ENCODE measurements around the gene SHB. TPM values are rescaled to one million over a fixed set of nuclear protein-coding genes. Genes with fewer than 3 reads are reported as not detected.

Gene SHB
- polyA plus RNA-seq, 2 of the 4 experiments (the other 2 are of a cell fraction): 15.4 to 22.0 TPM

DNA sequence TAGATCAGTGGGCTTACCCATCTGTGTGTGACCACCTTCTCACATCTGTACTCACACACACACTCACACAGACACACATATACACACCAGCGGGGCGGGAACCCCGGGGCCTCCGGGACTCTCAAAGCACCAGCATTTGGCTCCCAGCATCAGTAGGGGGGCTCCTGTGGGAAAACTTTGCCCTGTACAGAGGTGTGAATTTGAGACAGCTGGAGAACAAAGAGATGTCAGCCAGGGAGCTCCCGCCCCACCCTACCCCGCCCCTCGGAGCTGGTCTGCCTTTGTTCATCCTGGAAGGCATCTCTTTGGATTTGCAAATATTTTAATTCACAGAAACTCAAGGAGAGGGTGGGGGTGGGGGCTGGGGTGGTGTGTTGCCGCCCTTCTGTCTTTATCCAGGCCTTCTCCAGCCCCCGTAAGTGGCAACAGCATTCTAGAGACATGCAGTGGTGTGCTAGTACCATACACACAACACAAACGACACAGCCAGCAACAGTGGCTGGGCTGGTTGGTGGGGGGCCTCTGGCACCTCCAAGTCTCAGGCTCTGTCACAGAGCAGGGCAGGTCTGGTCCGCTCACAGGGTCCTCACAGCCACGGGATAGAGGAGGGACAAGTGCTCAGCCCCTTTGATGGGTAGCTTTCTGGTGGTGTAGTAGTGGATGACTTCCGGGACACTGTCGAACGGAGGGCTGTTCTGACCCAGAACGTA, 149.6 kb downstream of the SHB start:
- FAIRE-seq: no peak
- no peak for DNase-seq (ENCODE audit: low read depth in 1 of 2, low spot score in 1 of 2)
- H3K4me2 ChIP-seq: no peak overlapping the region
- H3K4me1 ChIP-seq: peaks cover 17% of the 10 kb centered on the region; the same call in 2 of the 3 replicates
- TF ChIP-seq TFCP2L1 (CRISPR knock-in tag; IDR thresholded peaks at IDR 0.05): no peak
- TF ChIP-seq, protein P1, sequence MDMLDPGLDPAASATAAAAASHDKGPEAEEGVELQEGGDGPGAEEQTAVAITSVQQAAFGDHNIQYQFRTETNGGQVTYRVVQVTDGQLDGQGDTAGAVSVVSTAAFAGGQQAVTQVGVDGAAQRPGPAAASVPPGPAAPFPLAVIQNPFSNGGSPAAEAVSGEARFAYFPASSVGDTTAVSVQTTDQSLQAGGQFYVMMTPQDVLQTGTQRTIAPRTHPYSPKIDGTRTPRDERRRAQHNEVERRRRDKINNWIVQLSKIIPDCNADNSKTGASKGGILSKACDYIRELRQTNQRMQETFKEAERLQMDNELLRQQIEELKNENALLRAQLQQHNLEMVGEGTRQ (IDR thresholded peaks at IDR 0.05): no peak
- TF ChIP-seq FOSB (CRISPR knock-in tag; IDR thresholded peaks at IDR 0.05): no peak
- TF ChIP-seq, protein P2, sequence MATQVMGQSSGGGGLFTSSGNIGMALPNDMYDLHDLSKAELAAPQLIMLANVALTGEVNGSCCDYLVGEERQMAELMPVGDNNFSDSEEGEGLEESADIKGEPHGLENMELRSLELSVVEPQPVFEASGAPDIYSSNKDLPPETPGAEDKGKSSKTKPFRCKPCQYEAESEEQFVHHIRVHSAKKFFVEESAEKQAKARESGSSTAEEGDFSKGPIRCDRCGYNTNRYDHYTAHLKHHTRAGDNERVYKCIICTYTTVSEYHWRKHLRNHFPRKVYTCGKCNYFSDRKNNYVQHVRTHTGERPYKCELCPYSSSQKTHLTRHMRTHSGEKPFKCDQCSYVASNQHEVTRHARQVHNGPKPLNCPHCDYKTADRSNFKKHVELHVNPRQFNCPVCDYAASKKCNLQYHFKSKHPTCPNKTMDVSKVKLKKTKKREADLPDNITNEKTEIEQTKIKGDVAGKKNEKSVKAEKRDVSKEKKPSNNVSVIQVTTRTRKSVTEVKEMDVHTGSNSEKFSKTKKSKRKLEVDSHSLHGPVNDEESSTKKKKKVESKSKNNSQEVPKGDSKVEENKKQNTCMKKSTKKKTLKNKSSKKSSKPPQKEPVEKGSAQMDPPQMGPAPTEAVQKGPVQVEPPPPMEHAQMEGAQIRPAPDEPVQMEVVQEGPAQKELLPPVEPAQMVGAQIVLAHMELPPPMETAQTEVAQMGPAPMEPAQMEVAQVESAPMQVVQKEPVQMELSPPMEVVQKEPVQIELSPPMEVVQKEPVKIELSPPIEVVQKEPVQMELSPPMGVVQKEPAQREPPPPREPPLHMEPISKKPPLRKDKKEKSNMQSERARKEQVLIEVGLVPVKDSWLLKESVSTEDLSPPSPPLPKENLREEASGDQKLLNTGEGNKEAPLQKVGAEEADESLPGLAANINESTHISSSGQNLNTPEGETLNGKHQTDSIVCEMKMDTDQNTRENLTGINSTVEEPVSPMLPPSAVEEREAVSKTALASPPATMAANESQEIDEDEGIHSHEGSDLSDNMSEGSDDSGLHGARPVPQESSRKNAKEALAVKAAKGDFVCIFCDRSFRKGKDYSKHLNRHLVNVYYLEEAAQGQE (IDR thresholded peaks at IDR 0.05): no peak
- no peak for TF ChIP-seq NR3C1 (IDR thresholded peaks at IDR 0.05)
- no peak for TF ChIP-seq EP300 (IDR thresholded peaks at IDR 0.05)
- TF ChIP-seq JUN (IDR thresholded peaks at IDR 0.05): no peak
- H3K9me3 ChIP-seq: no peaks in the 10 kb centered on the region
- no peak overlapping the region for H3K4me3 ChIP-seq
- CTCF ChIA-PET: interaction anchor here (1.2 kb wide), 1 partner anchor 149 kb away, joined by 3 read pairs; the partner anchor contains the start of gene SHB
- POLR2A ChIA-PET: interaction anchor here (0.6 kb wide), 1 partner anchor 339 kb away, joined by 5 read pairs; no protein-coding TSS in a partner anchor
- 87% methylated on average over 11 of the region's 16 CpGs for WGBS (ENCODE audit: missing lambda C conversion rate)
- no peak overlapping the region for H3K27ac ChIP-seq
- no peak for ATAC-seq

DNA sequence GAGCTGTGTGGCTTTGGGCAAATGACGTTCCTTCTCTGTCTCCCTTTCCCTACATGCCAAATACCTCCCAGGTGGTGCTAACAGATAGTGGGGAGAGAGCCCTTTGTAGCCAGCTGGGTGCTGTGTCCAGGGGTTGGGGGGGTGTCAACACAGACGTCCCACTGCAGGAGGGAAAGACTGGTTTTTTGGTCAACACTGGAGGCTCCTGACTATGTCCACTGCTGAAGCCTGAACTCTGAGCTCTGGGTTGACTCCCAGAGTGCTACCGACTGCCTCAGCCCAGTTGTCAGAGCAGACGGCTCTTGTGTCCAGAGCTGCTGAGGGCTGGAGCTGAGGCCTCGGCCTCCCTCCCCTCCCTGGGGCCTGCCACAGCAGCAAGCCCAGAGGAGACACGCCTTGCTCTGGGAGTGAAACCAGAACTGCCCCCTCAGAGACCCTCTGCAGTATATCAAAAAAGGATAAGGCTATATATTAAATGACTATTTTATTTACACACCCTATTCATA, 150.3 kb downstream of the SHB start:
- TF ChIP-seq CHD2 (IDR thresholded peaks at IDR 0.05; ENCODE audit: low read length, partially characterized antibody) (no peak), JUN (IDR thresholded peaks at IDR 0.05) (no peak)
- TF ChIP-seq, protein P1 (IDR thresholded peaks at IDR 0.05): no peak
- H3K4me3 ChIP-seq: no peak overlapping the region
- DNase-seq (ENCODE audit: low read depth in 1 of 2, low spot score in 1 of 2) (no peak), FAIRE-seq (no peak), ATAC-seq (no peak)
- peaks cover 24% of the 10 kb centered on the region; the same call in 2 of the 3 replicates for H3K4me1 ChIP-seq
- 91% methylated on average over 6 of the region's 6 CpGs for WGBS (ENCODE audit: missing lambda C conversion rate)
- ChIA-PET POLR2A (interaction anchor here (0.6 kb wide), 1 partner anchor 339 kb away, joined by 5 read pairs; no protein-coding TSS in a partner anchor), CTCF (interaction anchor here (1.0 to 1.7 kb wide), 2 partner anchors 150 to 345 kb away, joined by 3 to 8 read pairs; partner anchors contain the start of gene SHB)
- no peak overlapping the region for H3K4me2 ChIP-seq
- no peak overlapping the region for H3K27ac ChIP-seq
- H3K9me3 ChIP-seq: no peaks in the 10 kb centered on the region

DNA sequence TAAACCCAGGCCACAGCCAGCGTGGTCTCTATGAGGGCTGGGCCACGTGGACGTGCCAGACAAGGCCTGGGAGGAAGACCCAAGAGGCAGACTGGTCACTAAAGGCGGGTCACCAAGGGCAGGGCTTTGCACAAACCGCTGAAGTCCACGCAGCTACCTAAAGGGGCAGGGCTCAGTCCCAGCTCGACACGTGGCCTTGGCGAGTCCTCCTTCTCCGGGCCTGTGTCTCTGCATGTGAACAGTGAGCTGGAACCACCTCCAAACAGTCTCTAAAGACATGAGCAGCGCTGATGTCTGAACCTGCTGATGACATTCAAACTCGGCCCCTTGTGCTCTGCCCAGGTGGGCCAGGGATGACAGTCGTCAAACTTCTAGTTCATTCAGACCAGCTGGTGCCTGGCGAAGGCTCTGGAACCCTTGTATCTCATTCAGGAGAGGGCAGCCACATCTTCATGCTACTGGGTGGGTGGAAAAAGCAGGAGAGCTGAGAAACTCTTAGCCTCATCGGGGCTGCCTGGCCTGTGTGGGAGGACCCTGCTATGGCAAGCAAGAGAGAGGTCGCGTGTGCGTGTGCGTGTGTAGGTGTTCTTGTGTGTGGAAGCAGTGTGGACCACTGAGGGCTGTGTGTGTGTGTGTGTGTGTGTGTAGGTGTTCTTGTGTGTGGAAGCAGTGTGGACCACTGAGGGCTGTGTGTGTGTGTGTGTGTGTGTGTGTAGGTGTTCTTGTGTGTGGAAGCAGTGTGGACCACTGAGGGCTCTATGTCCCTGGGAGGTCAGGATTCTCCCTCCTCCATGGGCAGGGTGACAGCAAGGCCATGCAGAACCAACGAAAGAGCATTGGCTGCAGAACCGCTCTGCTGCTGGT, 151.0 kb downstream of the SHB start:
- TF ChIP-seq EP300 (IDR thresholded peaks at IDR 0.05) (no peak), POLR2A (IDR thresholded peaks at IDR 0.05; ENCODE audit: low read length) (no peak), SMC3 (IDR thresholded peaks at IDR 0.05) (no peak), RCOR1 (IDR thresholded peaks at IDR 0.05; ENCODE audit: low read depth, low read length) (no peak)
- TF ChIP-seq, protein P3, sequence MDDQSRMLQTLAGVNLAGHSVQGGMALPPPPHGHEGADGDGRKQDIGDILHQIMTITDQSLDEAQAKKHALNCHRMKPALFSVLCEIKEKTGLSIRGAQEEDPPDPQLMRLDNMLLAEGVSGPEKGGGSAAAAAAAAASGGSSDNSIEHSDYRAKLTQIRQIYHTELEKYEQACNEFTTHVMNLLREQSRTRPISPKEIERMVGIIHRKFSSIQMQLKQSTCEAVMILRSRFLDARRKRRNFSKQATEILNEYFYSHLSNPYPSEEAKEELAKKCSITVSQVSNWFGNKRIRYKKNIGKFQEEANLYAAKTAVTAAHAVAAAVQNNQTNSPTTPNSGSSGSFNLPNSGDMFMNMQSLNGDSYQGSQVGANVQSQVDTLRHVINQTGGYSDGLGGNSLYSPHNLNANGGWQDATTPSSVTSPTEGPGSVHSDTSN (IDR thresholded peaks at IDR 0.05): no peak
- TF ChIP-seq, protein P4, sequence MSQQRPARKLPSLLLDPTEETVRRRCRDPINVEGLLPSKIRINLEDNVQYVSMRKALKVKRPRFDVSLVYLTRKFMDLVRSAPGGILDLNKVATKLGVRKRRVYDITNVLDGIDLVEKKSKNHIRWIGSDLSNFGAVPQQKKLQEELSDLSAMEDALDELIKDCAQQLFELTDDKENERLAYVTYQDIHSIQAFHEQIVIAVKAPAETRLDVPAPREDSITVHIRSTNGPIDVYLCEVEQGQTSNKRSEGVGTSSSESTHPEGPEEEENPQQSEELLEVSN (IDR thresholded peaks at IDR 0.05; ENCODE audit: borderline replicate concordance, low read depth): no peak
- Histone ChIP-seq H3K27ac (no peak overlapping the region), H3K9me3 (no peaks in the 10 kb centered on the region), H3K4me3 (no peak overlapping the region), H3K4me1 (peaks cover 24% of the 10 kb centered on the region; the same call in 2 of the 3 replicates), H3K4me2 (no peak overlapping the region)
- 91% methylated on average over 14 of the region's 21 CpGs for WGBS (ENCODE audit: missing lambda C conversion rate)
- DNase-seq (ENCODE audit: low read depth in 1 of 2, low spot score in 1 of 2): no peak
- CTCF ChIA-PET: interaction anchor here (1.0 to 1.7 kb wide), 5 partner anchors 9 to 445 kb away, joined by 3 to 8 read pairs (median 3); partner anchors contain the start of gene SHB
- POLR2A ChIA-PET: no interaction called here
- no peak for ATAC-seq
- FAIRE-seq: no peak

Data from A549 (cell line).